HEK293 (cell line): ENCODE results near the gene POLR3GL.

Experiments
- CTCF ChIA-PET: fragments of 350-600 bp; formaldehyde crosslinking; extraction: SDS; loops from one replicate; lab custom pipeline; 2021; ENCODE audit warnings: antibody characterized with exemption; lab: Yijun Ruan, JAX
- POLR2A ChIA-PET: fragments of 300-600 bp; formaldehyde crosslinking; extraction: SDS; loops from one replicate; lab custom pipeline; 2020; ENCODE audit warnings: antibody characterized with exemption, inconsistent platforms; lab: Yijun Ruan, JAX
- H3K27ac ChIP-seq: fragments of 200-500 bp; sonication (Bioruptor generic); 2 replicates; pipeline ENCODE4 v1.5.1; 2014; ENCODE audit warnings: low read depth, low read length, control low read depth, inconsistent platforms; ENCODE audit errors: extremely low read depth
- H3K36me3 ChIP-seq, 2 experiments: fragments of 200-500 bp in 1 of 2; sonication (Bioruptor generic) in 1 of 2; 1 replicate in 1 of 2; 2 replicates in 1 of 2; pipeline ENCODE4 v1.5.1; 2014 to 2017; ENCODE audit warnings: inconsistent platforms in 2 of 2, low read length in 2 of 2; ENCODE audit not compliant: control insufficient read depth in 2 of 2, insufficient read depth in 1 of 2
- H3K4me1 ChIP-seq: fragments of 200-500 bp; sonication (Bioruptor generic); 2 replicates; pipeline ENCODE4 v1.5.1; 2014; ENCODE audit warnings: mild to moderate bottlenecking, low read length, inconsistent platforms; ENCODE audit not compliant: control insufficient read depth, insufficient read depth
- H3K4me3 ChIP-seq: 2 replicates; pipeline ENCODE4 v1.5.1; 2011; ENCODE audit warnings: low read depth, mild to moderate bottlenecking, control low read depth, low read length, moderate library complexity
- H3K9me3 ChIP-seq: fragments of 200-500 bp; sonication (Bioruptor generic); 2 replicates; pipeline ENCODE4 v1.5.1; 2014; ENCODE audit warnings: low read depth, low read length, inconsistent platforms; ENCODE audit not compliant: control insufficient read depth, insufficient read depth
- ATF2 ChIP-seq: fragments of 450-650 bp; formaldehyde crosslinking; IDR thresholded peaks from 2 replicates; pipeline ENCODE4 v1.5.1; 2016; ENCODE audit warnings: missing biosample characterization, missing genetic modification characterization, low read depth
- PRDM1 ChIP-seq: fragments of 450-650 bp; formaldehyde crosslinking; IDR thresholded peaks from 2 replicates; pipeline ENCODE4; 2016; ENCODE audit warnings: missing biosample characterization, missing genetic modification characterization
- SCRT2 ChIP-seq: fragments of 450-650 bp; formaldehyde crosslinking; IDR thresholded peaks from 2 replicates; pipeline ENCODE4 v1.5.1; 2016; ENCODE audit warnings: missing biosample characterization, missing genetic modification characterization
- SETDB1 ChIP-seq: IDR thresholded peaks from one replicate; pipeline ENCODE4 v1.6.1; 2017; ENCODE audit warnings: mild to moderate bottlenecking, low read length, moderate library complexity, mixed read lengths; ENCODE audit not compliant: insufficient read length
- WT1 ChIP-seq: fragments of 450-650 bp; formaldehyde crosslinking; IDR thresholded peaks from 2 replicates; pipeline ENCODE4 v1.5.1; 2016; ENCODE audit warnings: missing biosample characterization, missing genetic modification characterization
- YY2 ChIP-seq: fragments of 450-650 bp; formaldehyde crosslinking; IDR thresholded peaks from 2 replicates; pipeline ENCODE4 v1.5.1; 2016; ENCODE audit warnings: missing biosample characterization, missing genetic modification characterization
- ZBTB17 ChIP-seq: fragments of 450-650 bp; formaldehyde crosslinking; IDR thresholded peaks from 2 replicates; pipeline ENCODE4 v1.5.1; 2016; ENCODE audit warnings: missing biosample characterization, missing genetic modification characterization
- ZBTB8A ChIP-seq: fragments of 450-650 bp; formaldehyde crosslinking; IDR thresholded peaks from 2 replicates; pipeline ENCODE4 v1.5.1; 2016; ENCODE audit warnings: missing biosample characterization, missing genetic modification characterization
- ZNF132 ChIP-seq: fragments of 450-650 bp; formaldehyde crosslinking; IDR thresholded peaks from 2 replicates; pipeline ENCODE4 v1.5.1; 2017; ENCODE audit warnings: missing biosample characterization, missing genetic modification characterization, borderline replicate concordance
- ZNF184 ChIP-seq: fragments of 450-650 bp; IDR thresholded peaks from 2 replicates; pipeline ENCODE4 v1.5.1; 2018; ENCODE audit warnings: missing biosample characterization, mild to moderate bottlenecking, missing genetic modification characterization
- ZNF248 ChIP-seq: fragments of 450-650 bp; formaldehyde crosslinking; IDR thresholded peaks from 2 replicates; pipeline ENCODE4 v1.5.1; 2017; ENCODE audit warnings: missing biosample characterization, missing genetic modification characterization
- ZNF366 ChIP-seq: fragments of 450-650 bp; formaldehyde crosslinking; conservative IDR thresholded peaks from 2 replicates; pipeline ENCODE4 v1.5.1; 2016; ENCODE audit warnings: missing biosample characterization, missing genetic modification characterization
- ZNF394 ChIP-seq: fragments of 450-650 bp; formaldehyde crosslinking; IDR thresholded peaks from 2 replicates; pipeline ENCODE4 v1.5.1; 2016; ENCODE audit warnings: missing biosample characterization, missing genetic modification characterization, mild to moderate bottlenecking, moderate library complexity, borderline replicate concordance
- ZNF416 ChIP-seq: fragments of 450-650 bp; formaldehyde crosslinking; IDR thresholded peaks from 2 replicates; pipeline ENCODE4 v1.5.1; 2016; ENCODE audit warnings: missing biosample characterization, missing genetic modification characterization
- ZNF544 ChIP-seq: fragments of 450-650 bp; formaldehyde crosslinking; IDR thresholded peaks from 2 replicates; pipeline ENCODE4 v1.5.0; 2017; ENCODE audit warnings: missing biosample characterization, missing genetic modification characterization
- ZNF621 ChIP-seq: fragments of 450-650 bp; formaldehyde crosslinking; IDR thresholded peaks from 2 replicates; pipeline ENCODE4 v1.5.1; 2017; ENCODE audit warnings: missing biosample characterization, missing genetic modification characterization
- ZNF624 ChIP-seq: fragments of 450-650 bp; formaldehyde crosslinking; IDR thresholded peaks from 2 replicates; pipeline ENCODE4 v1.5.1; 2017; ENCODE audit warnings: missing biosample characterization, missing genetic modification characterization
- ZNF664 ChIP-seq: fragments of 450-650 bp; formaldehyde crosslinking; IDR thresholded peaks from 2 replicates; pipeline ENCODE4 v1.5.1; 2016; ENCODE audit warnings: missing biosample characterization, missing genetic modification characterization
- ZXDB ChIP-seq: fragments of 450-650 bp; formaldehyde crosslinking; IDR thresholded peaks from 2 replicates; pipeline ENCODE4 v1.5.1; 2016; ENCODE audit warnings: missing biosample characterization, missing genetic modification characterization
- TF ChIP-seq, protein P1 (sequence below): fragments of 450-650 bp; formaldehyde crosslinking; IDR thresholded peaks from 2 replicates; pipeline ENCODE4 v1.5.1; 2016; ENCODE audit warnings: missing biosample characterization, missing genetic modification characterization

The POLR3GL gene

GRCh38 chr1:145955436-145955835 is 9.1 kb upstream of the POLR3GL start (continued):
- TF ChIP-seq, protein P1, sequence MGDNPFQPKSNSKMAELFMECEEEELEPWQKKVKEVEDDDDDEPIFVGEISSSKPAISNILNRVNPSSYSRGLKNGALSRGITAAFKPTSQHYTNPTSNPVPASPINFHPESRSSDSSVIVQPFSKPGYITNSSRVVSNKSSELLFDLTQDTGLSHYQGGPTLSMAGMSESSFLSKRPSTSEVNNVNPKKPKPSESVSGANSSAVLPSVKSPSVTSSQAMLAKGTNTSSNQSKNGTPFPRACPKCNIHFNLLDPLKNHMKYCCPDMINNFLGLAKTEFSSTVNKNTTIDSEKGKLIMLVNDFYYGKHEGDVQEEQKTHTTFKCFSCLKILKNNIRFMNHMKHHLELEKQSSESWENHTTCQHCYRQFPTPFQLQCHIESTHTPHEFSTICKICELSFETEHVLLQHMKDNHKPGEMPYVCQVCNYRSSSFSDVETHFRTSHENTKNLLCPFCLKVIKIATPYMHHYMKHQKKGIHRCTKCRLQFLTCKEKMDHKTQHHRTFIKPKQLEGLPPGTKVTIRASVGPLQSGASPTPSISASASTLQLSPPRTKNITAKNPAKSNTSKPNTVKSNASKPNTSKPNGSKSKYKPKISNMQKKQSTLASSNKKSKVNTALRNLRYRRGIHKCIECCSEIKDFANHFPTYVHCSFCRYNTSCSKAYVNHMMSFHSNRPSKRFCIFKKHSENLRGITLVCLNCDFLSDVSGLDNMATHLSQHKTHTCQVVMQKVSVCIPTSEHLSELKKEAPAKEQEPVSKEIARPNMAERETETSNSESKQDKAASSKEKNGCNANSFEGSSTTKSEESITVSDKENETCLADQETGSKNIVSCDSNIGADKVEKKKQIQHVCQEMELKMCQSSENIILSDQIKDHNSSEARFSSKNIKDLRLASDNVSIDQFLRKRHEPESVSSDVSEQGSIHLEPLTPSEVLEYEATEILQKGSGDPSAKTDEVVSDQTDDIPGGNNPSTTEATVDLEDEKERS (tag by site-specific recombination), result no peak
- no peak for TF ChIP-seq WT1

DNA sequence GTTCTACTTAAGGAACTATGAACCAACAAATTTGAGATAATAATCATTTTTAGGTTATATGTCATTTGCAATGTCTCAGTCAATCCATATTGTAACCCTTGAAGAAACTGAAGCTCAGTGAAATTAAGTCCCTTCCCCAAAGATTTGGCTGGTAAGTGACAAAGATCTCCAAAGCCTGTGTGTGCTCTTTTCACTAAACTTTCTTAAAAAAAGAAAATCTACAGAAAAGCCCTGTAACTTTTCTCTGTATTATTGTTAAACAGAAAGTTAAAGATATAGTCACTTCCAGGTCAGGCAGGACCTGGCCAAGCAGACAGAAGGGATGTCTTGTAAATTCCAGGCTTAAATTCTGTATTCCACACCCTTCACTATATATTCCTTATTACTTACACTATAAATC is 8.1 kb upstream of the POLR3GL start:
- peaks cover 5% of the 10 kb centered on the region for H3K4me1 ChIP-seq
- H3K27ac ChIP-seq, result no peak overlapping the region
- H3K9me3 ChIP-seq, result no peaks in the 10 kb centered on the region
- H3K4me3 ChIP-seq, result no peak overlapping the region
- H3K36me3 ChIP-seq, result no peaks in the 10 kb centered on the region
- CTCF ChIA-PET, result interaction anchor here (1.6 to 3.6 kb wide), 2 partner anchors 29 to 65 kb away, joined by 4 to 15 read pairs; partner anchors contain the start of gene RBM8A
- TF ChIP-seq ZNF184 (tag by site-specific recombination) (no peak), PRDM1 (tag by site-specific recombination) (peak; percentile 71)
- POLR2A ChIA-PET, result no interaction called here

GRCh38 chr1:145956781-145957442 is 7.6 kb upstream of the POLR3GL start:
- H3K4me1 ChIP-seq, result peaks cover 6% of the 10 kb centered on the region
- CTCF ChIA-PET, result interaction anchor here (0.7 to 3.6 kb wide), 4 partner anchors 23 to 87 kb away, joined by 3 to 15 read pairs (median 4); partner anchors contain the start of gene RBM8A

More at GRCh38 chr1:145956781-145957442, 7.6 kb upstream of the POLR3GL start:
- no peaks in the 10 kb centered on the region for H3K9me3 ChIP-seq
- peak overlapping the region; percentile 49; the same call in 1 of the 2 replicates for H3K27ac ChIP-seq
- no peaks in the 10 kb centered on the region for H3K36me3 ChIP-seq
- TF ChIP-seq ZNF394 (tag by site-specific recombination) (no peak), ZNF624 (tag by site-specific recombination) (peak; percentile 18; the same call in 1 of the 2 replicates), ZBTB17 (tag by site-specific recombination) (peak; percentile 79), SCRT2 (tag by site-specific recombination) (peak; percentile 61), ZNF544 (tag by site-specific recombination) (no peak), ZNF664 (tag by site-specific recombination) (peak; percentile 91), PRDM1 (tag by site-specific recombination) (peak; percentile 43; the same call in 1 of the 2 replicates), ZNF366 (tag by site-specific recombination) (peak; percentile 59), ZBTB8A (tag by site-specific recombination) (no peak), ZNF621 (no peak), ZNF248 (tag by site-specific recombination) (no peak), ATF2 (no peak), ZXDB (0 out of 2 replicates have a peak, but pooled peaks have one; percentile 5), ZNF416 (no peak), ZNF132 (tag by site-specific recombination) (no peak), YY2 (tag by site-specific recombination) (no peak), SETDB1 (no peak)
- peak overlapping the region; percentile 81 for H3K4me3 ChIP-seq
- POLR2A ChIA-PET, result interaction anchor here (1.4 to 2.6 kb wide), 8 partner anchors 10 to 98 kb away, joined by 3 to 51 read pairs (median 6); partner anchors contain the start of genes PEX11B, PIAS3 and RBM8A
